CD4-positive, alpha-beta T cell (primary cell): Measurements from ENCODE around the gene ZNF680. TPM values are rescaled to one million over a fixed set of nuclear protein-coding genes. Genes with fewer than 3 reads are reported as not detected.
A peak's percentile ranks its signal among the peaks of the same experiment; 100 is the strongest.
"Not testable (repeated sequence)": the region's sequence is repeated elsewhere in the genome, so short reads cannot be mapped to it uniquely, and the experiment has no call there.

Source experiments
- ATAC-seq: fragments of 200-7000 bp; cut with Tn5 transposase; one replicate; pipeline ENCODE4 v1.10.0; 2022; ENCODE audit warnings: mild to moderate bottlenecking; ENCODE audit not compliant: poor library complexity
- CTCF ChIA-PET: fragments of 350-600 bp; sonication (Branson Sonifier 250); formaldehyde crosslinking; loops from one replicate; lab custom pipeline; 2021; ENCODE audit warnings: antibody characterized with exemption, inconsistent platforms; lab: Charles Lee
- POLR2A ChIA-PET: fragments of 350-600 bp; sonication (Branson Sonifier 250); formaldehyde crosslinking; loops from one replicate; lab custom pipeline; 2021; ENCODE audit warnings: antibody characterized with exemption, inconsistent platforms; lab: Charles Lee
- DNase-seq, 14 experiments: peaks; one replicate each; pipeline ENCODE4 v3.0.0-alpha.2; 2013 to 2020; ENCODE audit warnings: mixed read lengths in 2 of 14
- H3K27ac ChIP-seq, 2 donors: one replicate each; pipeline versions ENCODE4 v1.5.1 to v1.7.0; 2013; ENCODE audit warnings: low read length in 2 of 2, low read depth in 1 of 2, mild to moderate bottlenecking in 1 of 2
- H3K27me3 ChIP-seq, 2 experiments: 1 replicate in 1 of 2; 2 replicates in 1 of 2; pipeline versions ENCODE4 v1.6.1 to v1.7.0; 2013; ENCODE audit warnings: low read length in 2 of 2, control low read depth in 1 of 2, mild to moderate bottlenecking in 1 of 2, moderate library complexity in 1 of 2; ENCODE audit not compliant: insufficient read depth in 2 of 2, control insufficient read depth in 1 of 2
- H3K36me3 ChIP-seq: one replicate; pipeline ENCODE4 v1.6.1; 2013; ENCODE audit warnings: low read length, control low read depth; ENCODE audit not compliant: insufficient read depth
- H3K4me1 ChIP-seq: one replicate; pipeline ENCODE4 v1.6.1; 2013; ENCODE audit warnings: low read length, control low read depth; ENCODE audit not compliant: insufficient read depth
- H3K4me3 ChIP-seq: one replicate; pipeline ENCODE4 v1.5.1; 2013; ENCODE audit warnings: mild to moderate bottlenecking, low read length, moderate library complexity
- H3K9me3 ChIP-seq, 2 experiments: 1 replicate in 1 of 2; 2 replicates in 1 of 2; pipeline versions ENCODE4 v1.6.1 to v1.7.0; 2013; ENCODE audit warnings: low read length in 2 of 2, mild to moderate bottlenecking in 2 of 2, control low read depth in 1 of 2, moderate library complexity in 1 of 2; ENCODE audit not compliant: control insufficient read depth in 1 of 2, insufficient read depth in 1 of 2
- H3K27ac Mint-ChIP-seq: one replicate; pipeline ENCODE4 v1.8.0; 2020; ENCODE audit warnings: mixed read lengths
- H3K27me3 Mint-ChIP-seq: one replicate; pipeline ENCODE4 v1.8.0; 2021; ENCODE audit warnings: mixed read lengths
- H3K36me3 Mint-ChIP-seq: one replicate; pipeline ENCODE4 v1.8.0; 2021; ENCODE audit warnings: low read depth, mixed read lengths
- H3K4me1 Mint-ChIP-seq: one replicate; pipeline ENCODE4 v1.8.0; 2021; ENCODE audit warnings: low read depth, mixed read lengths
- H3K4me3 Mint-ChIP-seq: one replicate; pipeline ENCODE4 v1.8.0; 2020; ENCODE audit warnings: mild to moderate bottlenecking, mixed read lengths
- H3K9me3 Mint-ChIP-seq: one replicate; pipeline ENCODE4 v1.8.0; 2020; ENCODE audit warnings: mixed read lengths
- intact Hi-C, 2 experiments: fragments of 100-400 bp; cut with DNase I in 1 of 2; cut with micrococcal nuclease in 1 of 2; formaldehyde crosslinking; loops; one replicate each; pipeline versions ENCODE4 v1.15.1 to v1.9.0; 2023 to 2025; cut with DNase I, micrococcal nuclease
- total RNA-seq, 174 experiments: library from RNA in 2 of 174; stranded (reverse) in 2 of 174; gene quantifications; one replicate each; pipeline ENCODE4 v1.2.3 and lab custom pipeline; 2021 to 2026
- TF ChIP-seq, protein P1 (sequence below): fragments of 200-600 bp; IDR thresholded peaks from one replicate; pipeline ENCODE4 v1.8.0; 2022; ENCODE audit warnings: antibody characterized with exemption, mild to moderate bottlenecking

Gene ZNF680
- total RNA-seq, 2 experiments from 2014 or later = 8.3 to 8.9 TPM

DNA sequence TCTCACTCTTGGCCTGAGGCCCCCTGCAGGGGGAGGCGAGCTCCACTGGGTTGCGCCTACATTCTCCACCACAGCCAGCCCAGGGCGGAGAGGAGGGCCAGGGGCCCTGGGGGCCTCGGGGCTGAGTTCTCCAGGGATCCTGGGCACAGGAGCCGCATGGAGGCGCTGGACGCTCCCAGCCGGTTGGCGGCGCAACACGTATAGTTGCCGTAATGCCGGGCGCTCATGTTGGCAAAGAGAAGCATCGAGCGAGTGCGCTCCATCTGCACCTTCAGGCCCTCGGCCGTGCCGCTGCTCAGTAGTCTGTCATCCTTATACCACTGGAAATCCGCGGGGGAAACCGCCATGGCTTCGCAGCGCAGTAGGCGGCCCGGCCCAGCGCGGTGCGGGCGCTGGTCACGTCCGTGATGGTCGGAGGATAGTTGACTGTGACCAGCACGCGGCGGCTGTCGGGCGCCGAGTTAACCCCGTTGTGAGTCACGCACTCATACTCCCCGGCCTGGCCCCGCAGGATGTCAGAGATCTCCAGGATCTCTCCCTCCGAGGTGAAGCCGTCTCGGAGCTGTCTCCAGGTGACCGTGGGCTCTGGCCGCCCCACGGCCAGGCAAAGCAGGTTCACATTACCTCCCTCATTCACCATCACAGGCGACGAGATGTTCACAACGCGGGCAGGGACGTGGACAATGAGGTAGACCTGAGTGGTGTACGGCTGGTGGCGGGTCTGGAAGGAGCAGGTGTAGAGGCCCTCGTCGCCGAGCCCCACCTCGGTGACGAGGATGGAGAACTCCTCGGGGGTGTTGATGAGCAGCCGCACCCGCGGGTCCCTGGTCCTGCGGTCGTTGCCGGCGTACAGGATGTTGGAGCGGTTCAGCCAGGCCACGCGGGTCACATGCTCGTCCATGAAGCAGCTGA, 6.8 kb upstream of the ZNF680 start:
- H3K27me3 Mint-ChIP-seq = peaks cover 29% of the 10 kb centered on the region
- ATAC-seq (peak; percentile 67), DNase-seq (peak in 13 of 14 experiments; percentile 14 to 74 (median 36))
- POLR2A ChIA-PET = interaction anchor here (1.5 kb wide), 2 partner anchors 96 to 256 kb away, joined by 3 to 13 read pairs; partner anchors contain the start of genes ZNF107 and ZNF736
- CTCF ChIA-PET, H3K9me3 ChIP-seq, H3K9me3 Mint-ChIP-seq, H3K27me3 ChIP-seq, H3K36me3 ChIP-seq, H3K27ac ChIP-seq: not testable (repeated sequence)
- H3K36me3 Mint-ChIP-seq = peaks cover 10% of the 10 kb centered on the region
- TF ChIP-seq, protein P1, sequence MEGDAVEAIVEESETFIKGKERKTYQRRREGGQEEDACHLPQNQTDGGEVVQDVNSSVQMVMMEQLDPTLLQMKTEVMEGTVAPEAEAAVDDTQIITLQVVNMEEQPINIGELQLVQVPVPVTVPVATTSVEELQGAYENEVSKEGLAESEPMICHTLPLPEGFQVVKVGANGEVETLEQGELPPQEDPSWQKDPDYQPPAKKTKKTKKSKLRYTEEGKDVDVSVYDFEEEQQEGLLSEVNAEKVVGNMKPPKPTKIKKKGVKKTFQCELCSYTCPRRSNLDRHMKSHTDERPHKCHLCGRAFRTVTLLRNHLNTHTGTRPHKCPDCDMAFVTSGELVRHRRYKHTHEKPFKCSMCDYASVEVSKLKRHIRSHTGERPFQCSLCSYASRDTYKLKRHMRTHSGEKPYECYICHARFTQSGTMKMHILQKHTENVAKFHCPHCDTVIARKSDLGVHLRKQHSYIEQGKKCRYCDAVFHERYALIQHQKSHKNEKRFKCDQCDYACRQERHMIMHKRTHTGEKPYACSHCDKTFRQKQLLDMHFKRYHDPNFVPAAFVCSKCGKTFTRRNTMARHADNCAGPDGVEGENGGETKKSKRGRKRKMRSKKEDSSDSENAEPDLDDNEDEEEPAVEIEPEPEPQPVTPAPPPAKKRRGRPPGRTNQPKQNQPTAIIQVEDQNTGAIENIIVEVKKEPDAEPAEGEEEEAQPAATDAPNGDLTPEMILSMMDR = peak; percentile 22
- Histone ChIP-seq H3K4me3 (peak overlapping the region; percentile 61), H3K4me1 (peaks cover 13% of the 10 kb centered on the region)
- peak overlapping the region; percentile 98 for H3K4me3 Mint-ChIP-seq
- peak overlapping the region; percentile 77 for H3K27ac Mint-ChIP-seq
- peaks cover 14% of the 10 kb centered on the region for H3K4me1 Mint-ChIP-seq
- intact Hi-C loops = loop anchor here (5.0 to 10.0 kb wide), 3 partner anchors 223 to 645 kb away; partner anchors contain the start of genes ZNF138 (in 1 of the 2) and ZNF273 (in 1 of the 2)

- ATAC-seq = peak; percentile 12
- CTCF ChIA-PET = no interaction called here
- intact Hi-C loops = loop anchor here (2.0 to 10.0 kb wide), 9 partner anchors 105 to 810 kb away; partner anchors contain the start of genes ZNF107 (in 2 of the 2), ZNF273 (in 2 of the 2), ZNF138 (in 1 of the 2) and ZNF736 (in 1 of the 2)
Measured at GRCh38 chr7:64562256-64562625, 630 bp downstream of the ZNF680 start.

GRCh38 chr7:64559206-64559605, 3.7 kb downstream of the ZNF680 start:
- intact Hi-C loops = no loop called here
- H3K27me3 Mint-ChIP-seq = no peaks in the 10 kb centered on the region

More at GRCh38 chr7:64562256-64562625, 630 bp downstream of the ZNF680 start:
- Histone ChIP-seq H3K4me3 (peak overlapping the region; percentile 93), H3K27me3 (no peaks in the 10 kb centered on the region), H3K4me1 (peaks cover 21% of the 10 kb centered on the region), H3K36me3 (no peaks in the 10 kb centered on the region), H3K27ac (no peak overlapping the region), H3K9me3 (peaks cover 0 to 4% of the 10 kb centered on the region in 2 experiments)
- POLR2A ChIA-PET = interaction anchor here (1.2 to 2.3 kb wide), 8 partner anchors 12 to 635 kb away, joined by 5 to 47 read pairs (median 12); partner anchors contain the start of genes ERV3-1, ZNF107 and ZNF736
- peaks cover 42% of the 10 kb centered on the region for H3K36me3 Mint-ChIP-seq
- DNase-seq = peak in 2 of 14 experiments; percentile 43 to 55
- peak overlapping the region; percentile 100 for H3K4me3 Mint-ChIP-seq
- H3K4me1 Mint-ChIP-seq = peaks cover 43% of the 10 kb centered on the region
- no peaks in the 10 kb centered on the region for H3K9me3 Mint-ChIP-seq
- no peaks in the 10 kb centered on the region for H3K27me3 Mint-ChIP-seq
- TF ChIP-seq, protein P1 = no peak
- peak overlapping the region; percentile 88 for H3K27ac Mint-ChIP-seq

More at GRCh38 chr7:64559206-64559605, 3.7 kb downstream of the ZNF680 start:
- Mint-ChIP-seq H3K9me3 (peaks cover 5% of the 10 kb centered on the region), H3K4me3 (peak overlapping the region; percentile 23), H3K27ac (no peak overlapping the region), H3K36me3 (peaks cover 71% of the 10 kb centered on the region), H3K4me1 (peaks cover 51% of the 10 kb centered on the region)
- ChIA-PET CTCF (no interaction called here), POLR2A (interaction anchor here (0.6 kb wide), 1 partner anchor 129 kb away, joined by 3 read pairs; no protein-coding TSS in a partner anchor)
- ATAC-seq = no peak
- TF ChIP-seq, protein P1 = no peak
- peaks cover 20% of the 10 kb centered on the region for H3K4me1 ChIP-seq
- no peak for DNase-seq
- peaks cover 0 to 7% of the 10 kb centered on the region in 2 experiments for H3K9me3 ChIP-seq
- H3K27ac ChIP-seq = no peak overlapping the region
- H3K36me3 ChIP-seq = no peaks in the 10 kb centered on the region
- no peak overlapping the region for H3K4me3 ChIP-seq
- H3K27me3 ChIP-seq = no peaks in the 10 kb centered on the region
